ENCODE measurements around the gene ARHGEF3.

Gene ARHGEF3

GRCh38 chr3:56747150-56747549, 54.6 kb downstream of the ARHGEF3 start:
- Histone ChIP-seq H3K36me3 (ENCODE audit: control insufficient read depth, insufficient read depth, low read length) (no peaks in the 10 kb centered on the region), H3K27me3 (ENCODE audit: insufficient read depth, low read length, poor library complexity) (no peaks in the 10 kb centered on the region), H2BK5ac (ENCODE audit: low read length) (no peak overlapping the region), H2AK5ac (ENCODE audit: low read length) (no peak overlapping the region), H3K23ac (ENCODE audit: low read length) (no peak overlapping the region), H2BK15ac (replicated peaks; ENCODE audit: low read depth) (no peak overlapping the region), H3K9ac (ENCODE audit: low read length) (no peak overlapping the region), H3K56ac (ENCODE audit: low read length) (no peak overlapping the region), H3K4me2 (ENCODE audit: low read length) (no peak overlapping the region), H4K5ac (ENCODE audit: low read length) (no peak overlapping the region), H2BK120ac (ENCODE audit: low read depth, low read length) (no peak overlapping the region), H3K79me1 (ENCODE audit: low read length) (no peaks in the 10 kb centered on the region), H3K4ac (ENCODE audit: low read depth, low read length) (no peak overlapping the region), H3K4me1 (ENCODE audit: control insufficient read depth, low read depth, low read length) (no peaks in the 10 kb centered on the region), H4K8ac (ENCODE audit: low read depth, low read length) (no peak overlapping the region), H3K79me2 (ENCODE audit: control insufficient read depth, insufficient read depth, low read length) (no peaks in the 10 kb centered on the region), H3K4me3 (ENCODE audit: low read length) (no peak overlapping the region), H3K27ac (ENCODE audit: low read depth, low read length) (no peak overlapping the region), H3K18ac (ENCODE audit: low read length) (no peak overlapping the region)
- no CpG with 5 or more reads among the region's 2 CpGs for WGBS (ENCODE audit: extremely low coverage, insufficient coverage, low lambda C conversion rate)
- peak; percentile 39 for DNase-seq

- Histone ChIP-seq H3K23ac (ENCODE audit: low read length) (no peak overlapping the region), H2AK5ac (ENCODE audit: low read length) (no peak overlapping the region), H3K18ac (ENCODE audit: low read length) (no peak overlapping the region), H3K27ac (ENCODE audit: low read depth, low read length) (no peak overlapping the region), H3K79me1 (ENCODE audit: low read length) (no peaks in the 10 kb centered on the region), H3K9ac (ENCODE audit: low read length) (no peak overlapping the region), H3K4ac (ENCODE audit: low read depth, low read length) (no peak overlapping the region), H2BK15ac (replicated peaks; ENCODE audit: low read depth) (no peak overlapping the region), H3K4me2 (ENCODE audit: low read length) (no peak overlapping the region), H3K36me3 (ENCODE audit: control insufficient read depth, insufficient read depth, low read length) (no peaks in the 10 kb centered on the region), H3K27me3 (ENCODE audit: insufficient read depth, low read length, poor library complexity) (no peaks in the 10 kb centered on the region), H2BK120ac (ENCODE audit: low read depth, low read length) (no peak overlapping the region), H4K8ac (ENCODE audit: low read depth, low read length) (no peak overlapping the region), H4K5ac (ENCODE audit: low read length) (no peak overlapping the region), H3K4me3 (ENCODE audit: low read length) (no peak overlapping the region), H3K79me2 (ENCODE audit: control insufficient read depth, insufficient read depth, low read length) (no peaks in the 10 kb centered on the region), H2BK5ac (ENCODE audit: low read length) (no peak overlapping the region), H3K4me1 (ENCODE audit: control insufficient read depth, low read depth, low read length) (no peaks in the 10 kb centered on the region), H3K56ac (ENCODE audit: low read length) (no peak overlapping the region)
- WGBS (ENCODE audit: extremely low coverage, insufficient coverage, low lambda C conversion rate): no CpG with 5 or more reads among the region's 5 CpGs
- no peak for DNase-seq
These were observed 57.7 kb downstream of the ARHGEF3 start for GRCh38 chr3:56744016-56744415.

- no peak overlapping the region for H4K5ac ChIP-seq (ENCODE audit: low read length)
- no peak overlapping the region for H3K27ac ChIP-seq (ENCODE audit: low read depth, low read length)
- H4K8ac ChIP-seq (ENCODE audit: low read depth, low read length): no peak overlapping the region
These were observed 58.9 kb downstream of the ARHGEF3 start for GRCh38 chr3:56742887-56743286.

GRCh38 chr3:56739036-56739435, 62.7 kb downstream of the ARHGEF3 start:
- Histone ChIP-seq H3K18ac (ENCODE audit: low read length) (no peak overlapping the region), H3K36me3 (ENCODE audit: control insufficient read depth, insufficient read depth, low read length) (no peaks in the 10 kb centered on the region), H4K8ac (ENCODE audit: low read depth, low read length) (no peak overlapping the region), H3K23ac (ENCODE audit: low read length) (no peak overlapping the region), H3K4me1 (ENCODE audit: control insufficient read depth, low read depth, low read length) (no peaks in the 10 kb centered on the region), H3K27me3 (ENCODE audit: insufficient read depth, low read length, poor library complexity) (no peaks in the 10 kb centered on the region), H3K27ac (ENCODE audit: low read depth, low read length) (no peak overlapping the region), H3K9ac (ENCODE audit: low read length) (no peak overlapping the region), H2BK5ac (ENCODE audit: low read length) (no peak overlapping the region), H3K79me2 (ENCODE audit: control insufficient read depth, insufficient read depth, low read length) (no peaks in the 10 kb centered on the region), H2AK5ac (ENCODE audit: low read length) (no peak overlapping the region), H2BK15ac (replicated peaks; ENCODE audit: low read depth) (no peak overlapping the region), H3K56ac (ENCODE audit: low read length) (no peak overlapping the region), H3K79me1 (ENCODE audit: low read length) (no peaks in the 10 kb centered on the region), H3K4me3 (ENCODE audit: low read length) (no peak overlapping the region), H4K5ac (ENCODE audit: low read length) (no peak overlapping the region), H2BK120ac (ENCODE audit: low read depth, low read length) (no peak overlapping the region), H3K4me2 (ENCODE audit: low read length) (no peak overlapping the region), H3K4ac (ENCODE audit: low read depth, low read length) (no peak overlapping the region)
- WGBS (ENCODE audit: extremely low coverage, insufficient coverage, low lambda C conversion rate): no CpG with 5 or more reads among the region's 6 CpGs
- DNase-seq: no peak

More at GRCh38 chr3:56742887-56743286, 58.9 kb downstream of the ARHGEF3 start:
- H3K9ac ChIP-seq (ENCODE audit: low read length): no peak overlapping the region
- no peak overlapping the region for H2BK5ac ChIP-seq (ENCODE audit: low read length)
- H3K4me2 ChIP-seq (ENCODE audit: low read length): no peak overlapping the region
- no peak overlapping the region for H3K18ac ChIP-seq (ENCODE audit: low read length)
- H2AK5ac ChIP-seq (ENCODE audit: low read length): no peak overlapping the region
- H3K79me1 ChIP-seq (ENCODE audit: low read length): no peaks in the 10 kb centered on the region
- no peaks in the 10 kb centered on the region for H3K36me3 ChIP-seq (ENCODE audit: control insufficient read depth, insufficient read depth, low read length)
- no peaks in the 10 kb centered on the region for H3K79me2 ChIP-seq (ENCODE audit: control insufficient read depth, insufficient read depth, low read length)
- H3K4me1 ChIP-seq (ENCODE audit: control insufficient read depth, low read depth, low read length): no peaks in the 10 kb centered on the region
- no peak overlapping the region for H3K23ac ChIP-seq (ENCODE audit: low read length)
- no peak for DNase-seq
- H3K4ac ChIP-seq (ENCODE audit: low read depth, low read length): no peak overlapping the region
- no CpG with 5 or more reads among the region's 3 CpGs for WGBS (ENCODE audit: extremely low coverage, insufficient coverage, low lambda C conversion rate)
- H3K56ac ChIP-seq (ENCODE audit: low read length): no peak overlapping the region
- H3K4me3 ChIP-seq (ENCODE audit: low read length): no peak overlapping the region
- no peaks in the 10 kb centered on the region for H3K27me3 ChIP-seq (ENCODE audit: insufficient read depth, low read length, poor library complexity)
- no peak overlapping the region for H2BK15ac ChIP-seq (replicated peaks; ENCODE audit: low read depth)
- no peak overlapping the region for H2BK120ac ChIP-seq (ENCODE audit: low read depth, low read length)

- H3K18ac ChIP-seq (ENCODE audit: low read length): no peak overlapping the region
- H3K4me1 ChIP-seq (ENCODE audit: control insufficient read depth, low read depth, low read length): no peaks in the 10 kb centered on the region
- no peak overlapping the region for H4K5ac ChIP-seq (ENCODE audit: low read length)
- no peak overlapping the region for H3K4me2 ChIP-seq (ENCODE audit: low read length)
- H3K56ac ChIP-seq (ENCODE audit: low read length): no peak overlapping the region
- no peak overlapping the region for H2BK15ac ChIP-seq (replicated peaks; ENCODE audit: low read depth)
- no peaks in the 10 kb centered on the region for H3K79me1 ChIP-seq (ENCODE audit: low read length)
- H2AK5ac ChIP-seq (ENCODE audit: low read length): no peak overlapping the region
- no peak overlapping the region for H3K4me3 ChIP-seq (ENCODE audit: low read length)
- H4K8ac ChIP-seq (ENCODE audit: low read depth, low read length): no peak overlapping the region
- H3K27ac ChIP-seq (ENCODE audit: low read depth, low read length): no peak overlapping the region
- no CpG with 5 or more reads among the region's 10 CpGs for WGBS (ENCODE audit: extremely low coverage, insufficient coverage, low lambda C conversion rate)
- no peak overlapping the region for H2BK120ac ChIP-seq (ENCODE audit: low read depth, low read length)
- no peak overlapping the region for H3K4ac ChIP-seq (ENCODE audit: low read depth, low read length)
- no peak overlapping the region for H3K9ac ChIP-seq (ENCODE audit: low read length)
- H3K79me2 ChIP-seq (ENCODE audit: control insufficient read depth, insufficient read depth, low read length): no peaks in the 10 kb centered on the region
- no peak for DNase-seq
- H3K27me3 ChIP-seq (ENCODE audit: insufficient read depth, low read length, poor library complexity): no peaks in the 10 kb centered on the region
- H2BK5ac ChIP-seq (ENCODE audit: low read length): no peak overlapping the region
- H3K36me3 ChIP-seq (ENCODE audit: control insufficient read depth, insufficient read depth, low read length): no peaks in the 10 kb centered on the region
- H3K23ac ChIP-seq (ENCODE audit: low read length): no peak overlapping the region
These were observed 64.7 kb downstream of the ARHGEF3 start for GRCh38 chr3:56737006-56737405.

- Histone ChIP-seq H3K4me1 (ENCODE audit: control insufficient read depth, low read depth, low read length) (no peaks in the 10 kb centered on the region), H3K56ac (ENCODE audit: low read length) (no peak overlapping the region), H3K27me3 (ENCODE audit: insufficient read depth, low read length, poor library complexity) (no peaks in the 10 kb centered on the region), H4K8ac (ENCODE audit: low read depth, low read length) (no peak overlapping the region), H4K5ac (ENCODE audit: low read length) (peak overlapping the region; percentile 40), H3K4me2 (ENCODE audit: low read length) (no peak overlapping the region), H2AK5ac (ENCODE audit: low read length) (no peak overlapping the region), H3K79me2 (ENCODE audit: control insufficient read depth, insufficient read depth, low read length) (no peaks in the 10 kb centered on the region), H3K9ac (ENCODE audit: low read length) (no peak overlapping the region), H3K4ac (ENCODE audit: low read depth, low read length) (no peak overlapping the region), H3K18ac (ENCODE audit: low read length) (no peak overlapping the region), H3K4me3 (ENCODE audit: low read length) (no peak overlapping the region), H2BK15ac (replicated peaks; ENCODE audit: low read depth) (no peak overlapping the region), H3K27ac (ENCODE audit: low read depth, low read length) (no peak overlapping the region), H3K23ac (ENCODE audit: low read length) (no peak overlapping the region), H3K36me3 (ENCODE audit: control insufficient read depth, insufficient read depth, low read length) (no peaks in the 10 kb centered on the region), H2BK5ac (ENCODE audit: low read length) (no peak overlapping the region), H3K79me1 (ENCODE audit: low read length) (no peaks in the 10 kb centered on the region), H2BK120ac (ENCODE audit: low read depth, low read length) (no peak overlapping the region)
- WGBS (ENCODE audit: extremely low coverage, insufficient coverage, low lambda C conversion rate): no CpG with 5 or more reads among the region's 8 CpGs
- DNase-seq: no peak
These were observed 69.6 kb downstream of the ARHGEF3 start for GRCh38 chr3:56732109-56732508.

All from mesendoderm (in vitro differentiated cells).